ENCODE measurements around the gene TPH1. TPM values are rescaled to one million over a fixed set of nuclear protein-coding genes. Genes with fewer than 3 reads are reported as not detected.

The TPH1 gene
- total RNA-seq, 1 experiment from 2014 or later: 0.07 TPM

GRCh38 chr11:18067372-18067771 lies 21.3 kb upstream of the TPH1 start (continued):
- TF ChIP-seq, protein P1, sequence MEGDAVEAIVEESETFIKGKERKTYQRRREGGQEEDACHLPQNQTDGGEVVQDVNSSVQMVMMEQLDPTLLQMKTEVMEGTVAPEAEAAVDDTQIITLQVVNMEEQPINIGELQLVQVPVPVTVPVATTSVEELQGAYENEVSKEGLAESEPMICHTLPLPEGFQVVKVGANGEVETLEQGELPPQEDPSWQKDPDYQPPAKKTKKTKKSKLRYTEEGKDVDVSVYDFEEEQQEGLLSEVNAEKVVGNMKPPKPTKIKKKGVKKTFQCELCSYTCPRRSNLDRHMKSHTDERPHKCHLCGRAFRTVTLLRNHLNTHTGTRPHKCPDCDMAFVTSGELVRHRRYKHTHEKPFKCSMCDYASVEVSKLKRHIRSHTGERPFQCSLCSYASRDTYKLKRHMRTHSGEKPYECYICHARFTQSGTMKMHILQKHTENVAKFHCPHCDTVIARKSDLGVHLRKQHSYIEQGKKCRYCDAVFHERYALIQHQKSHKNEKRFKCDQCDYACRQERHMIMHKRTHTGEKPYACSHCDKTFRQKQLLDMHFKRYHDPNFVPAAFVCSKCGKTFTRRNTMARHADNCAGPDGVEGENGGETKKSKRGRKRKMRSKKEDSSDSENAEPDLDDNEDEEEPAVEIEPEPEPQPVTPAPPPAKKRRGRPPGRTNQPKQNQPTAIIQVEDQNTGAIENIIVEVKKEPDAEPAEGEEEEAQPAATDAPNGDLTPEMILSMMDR (IDR thresholded peaks at IDR 0.05): no peak

- CTCF ChIA-PET: no interaction called here
- ATAC-seq (no peak), DNase-seq (ENCODE audit: low spot score) (no peak)
- no peaks in the 10 kb centered on the region for H3K9me3 Mint-ChIP-seq
- no peak overlapping the region for H3K4me3 Mint-ChIP-seq
- 0 out of 2 replicates have a peak, but pooled peaks cover 6% of the 10 kb centered on the region for H3K4me1 Mint-ChIP-seq
- POLR2A ChIA-PET: no interaction called here
- no peaks in the 10 kb centered on the region for H3K27me3 Mint-ChIP-seq (ENCODE audit: low read depth)
- no peaks in the 10 kb centered on the region for H3K36me3 Mint-ChIP-seq
- H3K27ac Mint-ChIP-seq: no peak overlapping the region
- TF ChIP-seq, protein P2, sequence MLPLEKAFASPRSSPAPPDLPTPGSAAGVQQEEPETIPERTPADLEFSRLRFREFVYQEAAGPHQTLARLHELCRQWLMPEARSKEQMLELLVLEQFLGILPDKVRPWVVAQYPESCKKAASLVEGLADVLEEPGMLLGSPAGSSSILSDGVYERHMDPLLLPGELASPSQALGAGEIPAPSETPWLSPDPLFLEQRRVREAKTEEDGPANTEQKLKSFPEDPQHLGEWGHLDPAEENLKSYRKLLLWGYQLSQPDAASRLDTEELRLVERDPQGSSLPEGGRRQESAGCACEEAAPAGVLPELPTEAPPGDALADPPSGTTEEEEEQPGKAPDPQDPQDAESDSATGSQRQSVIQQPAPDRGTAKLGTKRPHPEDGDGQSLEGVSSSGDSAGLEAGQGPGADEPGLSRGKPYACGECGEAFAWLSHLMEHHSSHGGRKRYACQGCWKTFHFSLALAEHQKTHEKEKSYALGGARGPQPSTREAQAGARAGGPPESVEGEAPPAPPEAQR (CRISPR knock-in tag; IDR thresholded peaks at IDR 0.05): no peak
- TF ChIP-seq ZBTB43 (CRISPR knock-in tag; IDR thresholded peaks at IDR 0.05) (no peak), KAT7 (CRISPR knock-in tag; IDR thresholded peaks at IDR 0.05; ENCODE audit: borderline replicate concordance) (no peak), HMGA2 (CRISPR knock-in tag; IDR thresholded peaks at IDR 0.05) (no peak), IRF2 (CRISPR knock-in tag; IDR thresholded peaks at IDR 0.05; ENCODE audit: borderline replicate concordance, low read depth) (no peak), JAZF1 (CRISPR knock-in tag; IDR thresholded peaks at IDR 0.05) (no peak), MYBL2 (CRISPR knock-in tag; IDR thresholded peaks at IDR 0.05) (no peak), ZNF263 (CRISPR knock-in tag; IDR thresholded peaks at IDR 0.05; ENCODE audit: low read depth) (no peak)
- TF ChIP-seq, protein P3, sequence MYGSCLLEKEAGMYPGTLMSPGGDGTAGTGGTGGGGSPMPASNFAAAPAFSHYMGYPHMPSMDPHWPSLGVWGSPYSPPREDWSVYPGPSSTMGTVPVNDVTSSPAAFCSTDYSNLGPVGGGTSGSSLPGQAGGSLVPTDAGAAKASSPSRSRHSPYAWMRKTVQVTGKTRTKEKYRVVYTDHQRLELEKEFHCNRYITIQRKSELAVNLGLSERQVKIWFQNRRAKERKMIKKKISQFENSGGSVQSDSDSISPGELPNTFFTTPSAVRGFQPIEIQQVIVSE (CRISPR knock-in tag; IDR thresholded peaks at IDR 0.05; ENCODE audit: borderline replicate concordance): no peak
- TF ChIP-seq, protein P4, sequence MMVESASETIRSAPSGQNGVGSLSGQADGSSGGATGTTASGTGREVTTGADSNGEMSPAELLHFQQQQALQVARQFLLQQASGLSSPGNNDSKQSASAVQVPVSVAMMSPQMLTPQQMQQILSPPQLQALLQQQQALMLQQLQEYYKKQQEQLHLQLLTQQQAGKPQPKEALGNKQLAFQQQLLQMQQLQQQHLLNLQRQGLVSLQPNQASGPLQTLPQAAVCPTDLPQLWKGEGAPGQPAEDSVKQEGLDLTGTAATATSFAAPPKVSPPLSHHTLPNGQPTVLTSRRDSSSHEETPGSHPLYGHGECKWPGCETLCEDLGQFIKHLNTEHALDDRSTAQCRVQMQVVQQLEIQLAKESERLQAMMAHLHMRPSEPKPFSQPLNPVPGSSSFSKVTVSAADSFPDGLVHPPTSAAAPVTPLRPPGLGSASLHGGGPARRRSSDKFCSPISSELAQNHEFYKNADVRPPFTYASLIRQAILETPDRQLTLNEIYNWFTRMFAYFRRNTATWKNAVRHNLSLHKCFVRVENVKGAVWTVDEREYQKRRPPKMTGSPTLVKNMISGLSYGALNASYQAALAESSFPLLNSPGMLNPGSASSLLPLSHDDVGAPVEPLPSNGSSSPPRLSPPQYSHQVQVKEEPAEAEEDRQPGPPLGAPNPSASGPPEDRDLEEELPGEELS (CRISPR knock-in tag; IDR thresholded peaks at IDR 0.05): no peak
- TF ChIP-seq, protein P5, sequence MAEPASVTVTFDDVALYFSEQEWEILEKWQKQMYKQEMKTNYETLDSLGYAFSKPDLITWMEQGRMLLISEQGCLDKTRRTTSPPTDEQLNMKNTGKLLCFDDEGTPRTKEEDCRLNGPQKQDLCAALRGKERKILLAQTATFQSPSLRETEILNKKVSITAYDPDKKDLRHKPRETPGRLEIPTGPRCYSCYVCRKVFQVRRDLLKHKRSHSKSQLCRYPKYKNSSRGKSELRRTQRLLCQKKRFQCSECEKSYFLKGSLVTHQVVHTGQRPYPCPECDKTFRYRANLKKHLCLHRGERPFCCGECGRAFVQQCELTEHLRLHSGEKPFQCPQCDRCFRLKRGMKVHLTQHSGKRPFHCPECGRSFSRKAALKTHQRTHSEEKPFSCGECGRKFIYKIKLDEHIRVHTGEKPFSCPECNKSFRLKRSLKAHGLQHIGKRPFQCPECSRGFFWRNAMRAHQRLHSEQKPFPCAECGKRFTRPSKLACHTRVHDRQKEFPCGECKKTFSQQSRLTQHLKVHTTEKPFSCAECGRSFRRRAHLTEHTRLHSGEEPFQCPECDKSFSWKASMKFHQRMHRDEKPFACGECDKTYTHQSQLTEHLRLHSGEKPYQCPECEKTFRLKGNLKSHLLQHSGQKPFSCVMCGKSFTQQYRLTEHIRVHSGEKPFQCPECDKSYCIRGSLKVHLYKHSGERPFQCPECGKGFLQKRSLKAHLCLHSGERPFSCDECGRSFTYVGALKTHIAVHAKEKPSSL (CRISPR knock-in tag; conservative IDR thresholded peaks at IDR 0.05): no peak
Observed at GRCh38 chr11:18066626-18067025, 20.6 kb upstream of the TPH1 start.

- DNase-seq (ENCODE audit: low spot score) (no peak), ATAC-seq (no peak)
- CTCF ChIA-PET: no interaction called here
- Mint-ChIP-seq H3K27me3 (ENCODE audit: low read depth) (no peaks in the 10 kb centered on the region), H3K36me3 (no peaks in the 10 kb centered on the region), H3K27ac (no peak overlapping the region), H3K4me3 (no peak overlapping the region), H3K9me3 (no peaks in the 10 kb centered on the region), H3K4me1 (0 out of 2 replicates have a peak, but pooled peaks cover 6% of the 10 kb centered on the region)
- POLR2A ChIA-PET: no interaction called here
- TF ChIP-seq SP1 (CRISPR knock-in tag; conservative IDR thresholded peaks at IDR 0.05) (no peak), JAZF1 (CRISPR knock-in tag; IDR thresholded peaks at IDR 0.05) (no peak), PRRX2 (CRISPR knock-in tag; IDR thresholded peaks at IDR 0.05) (no peak), KAT7 (CRISPR knock-in tag; IDR thresholded peaks at IDR 0.05; ENCODE audit: borderline replicate concordance) (no peak), NFE2L1 (CRISPR knock-in tag; IDR thresholded peaks at IDR 0.05) (no peak), JUN (CRISPR knock-in tag; IDR thresholded peaks at IDR 0.05) (no peak), CREM (CRISPR knock-in tag; IDR thresholded peaks at IDR 0.05) (no peak), ZNF121 (CRISPR knock-in tag; IDR thresholded peaks at IDR 0.05) (no peak), GTF2I (CRISPR knock-in tag; conservative IDR thresholded peaks at IDR 0.05) (no peak), ATF1 (CRISPR knock-in tag; IDR thresholded peaks at IDR 0.05) (no peak)
- TF ChIP-seq, protein P6, sequence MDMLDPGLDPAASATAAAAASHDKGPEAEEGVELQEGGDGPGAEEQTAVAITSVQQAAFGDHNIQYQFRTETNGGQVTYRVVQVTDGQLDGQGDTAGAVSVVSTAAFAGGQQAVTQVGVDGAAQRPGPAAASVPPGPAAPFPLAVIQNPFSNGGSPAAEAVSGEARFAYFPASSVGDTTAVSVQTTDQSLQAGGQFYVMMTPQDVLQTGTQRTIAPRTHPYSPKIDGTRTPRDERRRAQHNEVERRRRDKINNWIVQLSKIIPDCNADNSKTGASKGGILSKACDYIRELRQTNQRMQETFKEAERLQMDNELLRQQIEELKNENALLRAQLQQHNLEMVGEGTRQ (CRISPR knock-in tag; IDR thresholded peaks at IDR 0.05): no peak
Observed at GRCh38 chr11:18065572-18065971, 19.5 kb upstream of the TPH1 start.
